HG03280 (cell line): ENCODE measurements around the gene ZNF709.
"Not testable (repeated sequence)": the region's sequence is repeated elsewhere in the genome, so short reads cannot be mapped to it uniquely, and the experiment has no call there.

Source experiments
- ATAC-seq: cut with Tn5 transposase; IDR thresholded peaks from one replicate; pipeline ENCODE4 v1.9.1; 2021; ENCODE audit warnings: mild to moderate bottlenecking, moderate library complexity; ENCODE audit not compliant: unreplicated experiment

ZNF709 gene

GRCh38 chr19:12484371-12485051, at the start of gene ZNF709:
Gene ZNF709 (minus strand): TSS chr19:12484816. CDS start chr19:12484657, 159 bp downstream.
- peak; percentile 96 for ATAC-seq

- no peak for ATAC-seq
Measured at GRCh38 chr19:12527034-12527836, 42.6 kb upstream of the ZNF709 start.

- ATAC-seq, result no peak
Measured at GRCh38 chr19:12526542-12526941, 41.9 kb upstream of the ZNF709 start.

GRCh38 chr19:12521996-12522395, 37.4 kb upstream of the ZNF709 start:
- no peak for ATAC-seq

GRCh38 chr19:12513531-12514061, 29.0 kb upstream of the ZNF709 start:
- ATAC-seq, result no peak

GRCh38 chr19:12497032-12497431, 12.4 kb upstream of the ZNF709 start:
- no peak for ATAC-seq

- no peak for ATAC-seq
Measured at GRCh38 chr19:12496480-12496879, 11.9 kb upstream of the ZNF709 start.

- ATAC-seq, result peak; percentile 97
Measured at GRCh38 chr19:12495002-12495802, 10.6 kb upstream of the ZNF709 start.

- ATAC-seq, result no peak
Measured at GRCh38 chr19:12494260-12494860, 9.7 kb upstream of the ZNF709 start.

- ATAC-seq, result not testable (repeated sequence)
Measured at GRCh38 chr19:12486265-12486783, 1.7 kb upstream of the ZNF709 start.

GRCh38 chr19:12485571-12485970, 955 bp upstream of the ZNF709 start:
- ATAC-seq, result no peak

- peak; percentile 15 for ATAC-seq
Measured at GRCh38 chr19:12485052-12485416, 418 bp upstream of the ZNF709 start.

GRCh38 chr19:12484011-12484370, 625 bp downstream of the ZNF709 start:
- ATAC-seq, result no peak

GRCh38 chr19:12482509-12482886, 2.1 kb downstream of the ZNF709 start:
- ATAC-seq, result no peak

GRCh38 chr19:12481781-12482508, 2.7 kb downstream of the ZNF709 start:
- no peak for ATAC-seq

GRCh38 chr19:12478234-12478941, 6.2 kb downstream of the ZNF709 start:
- ATAC-seq, result no peak

GRCh38 chr19:12467651-12468050, 17.0 kb downstream of the ZNF709 start:
- not testable (repeated sequence) for ATAC-seq

GRCh38 chr19:12465211-12465610, 19.4 kb downstream of the ZNF709 start:
- ATAC-seq, result no peak

- ATAC-seq, result no peak
Measured at GRCh38 chr19:12464769-12465168, 19.8 kb downstream of the ZNF709 start.
